ENCODE results near the gene OR2V1.

Gene OR2V1

GRCh38 chr5:181127907-181128626, 2.9 kb downstream of the OR2V1 start:
- no peak overlapping the region for H3K4me2 ChIP-seq (ENCODE audit: low read length)
- H3K9ac ChIP-seq, result no peak overlapping the region
- no peaks in the 10 kb centered on the region for H3K79me2 ChIP-seq
- H3K4me1 ChIP-seq, result no peaks in the 10 kb centered on the region
- H3K36me3 ChIP-seq (ENCODE audit: control insufficient read depth, insufficient read depth, low read length), result no peaks in the 10 kb centered on the region
- TF ChIP-seq CTCF (IDR thresholded peaks at IDR 0.05), result no peak
- no peak overlapping the region for H2AFZ ChIP-seq
- H3K27me3 ChIP-seq (ENCODE audit: control insufficient read depth, insufficient read depth, low read length), result no peaks in the 10 kb centered on the region
- no peak overlapping the region for H3K4me3 ChIP-seq (ENCODE audit: low read depth, low read length)
- H3K27ac ChIP-seq, result no peak overlapping the region
- no peaks in the 10 kb centered on the region for H3K9me3 ChIP-seq (ENCODE audit: control insufficient read depth, low read length)

GRCh38 chr5:181127456-181127855, 3.5 kb downstream of the OR2V1 start:
- Histone ChIP-seq H3K79me2 (no peaks in the 10 kb centered on the region), H3K9ac (no peak overlapping the region), H3K4me3 (ENCODE audit: low read depth, low read length) (no peak overlapping the region), H2AFZ (no peak overlapping the region), H3K36me3 (ENCODE audit: control insufficient read depth, insufficient read depth, low read length) (no peaks in the 10 kb centered on the region), H3K4me2 (ENCODE audit: low read length) (no peak overlapping the region), H3K27me3 (ENCODE audit: control insufficient read depth, insufficient read depth, low read length) (no peaks in the 10 kb centered on the region), H3K9me3 (ENCODE audit: control insufficient read depth, low read length) (no peaks in the 10 kb centered on the region), H3K4me1 (no peaks in the 10 kb centered on the region), H3K27ac (no peak overlapping the region)
- TF ChIP-seq CTCF (IDR thresholded peaks at IDR 0.05), result no peak

- no peak overlapping the region for H3K4me2 ChIP-seq (ENCODE audit: low read length)
- H3K9ac ChIP-seq, result no peak overlapping the region
- no peak overlapping the region for H3K4me3 ChIP-seq (ENCODE audit: low read depth, low read length)
- no peaks in the 10 kb centered on the region for H3K79me2 ChIP-seq
- H3K4me1 ChIP-seq, result no peaks in the 10 kb centered on the region
- no peaks in the 10 kb centered on the region for H3K27me3 ChIP-seq (ENCODE audit: control insufficient read depth, insufficient read depth, low read length)
- H3K9me3 ChIP-seq (ENCODE audit: control insufficient read depth, low read length), result no peaks in the 10 kb centered on the region
- no peaks in the 10 kb centered on the region for H3K36me3 ChIP-seq (ENCODE audit: control insufficient read depth, insufficient read depth, low read length)
- H2AFZ ChIP-seq, result no peak overlapping the region
- no peak overlapping the region for H3K27ac ChIP-seq
- TF ChIP-seq CTCF (IDR thresholded peaks at IDR 0.05), result no peak
These were observed 4.1 kb downstream of the OR2V1 start for GRCh38 chr5:181126841-181127240.

GRCh38 chr5:181124526-181124925, 6.4 kb downstream of the OR2V1 start:
- H2AFZ ChIP-seq, result no peak overlapping the region
- no peaks in the 10 kb centered on the region for H3K9me3 ChIP-seq (ENCODE audit: control insufficient read depth, low read length)
- H3K36me3 ChIP-seq (ENCODE audit: control insufficient read depth, insufficient read depth, low read length), result no peaks in the 10 kb centered on the region
- TF ChIP-seq CTCF (IDR thresholded peaks at IDR 0.05), result no peak
- H3K27me3 ChIP-seq (ENCODE audit: control insufficient read depth, insufficient read depth, low read length), result no peaks in the 10 kb centered on the region
- no peaks in the 10 kb centered on the region for H3K4me1 ChIP-seq
- H3K4me2 ChIP-seq (ENCODE audit: low read length), result no peak overlapping the region
- H3K9ac ChIP-seq, result no peak overlapping the region
- no peak overlapping the region for H3K27ac ChIP-seq
- no peaks in the 10 kb centered on the region for H3K79me2 ChIP-seq
- H3K4me3 ChIP-seq (ENCODE audit: low read depth, low read length), result no peak overlapping the region
